Kidney (tissue), 14 donors: ENCODE measurements around the gene NRXN2. TPM values are rescaled to one million over a fixed set of nuclear protein-coding genes. Genes with fewer than 3 reads are reported as not detected.

Experiments used
- DNase-seq, 5 donors: peaks; one replicate each; pipeline ENCODE4 v3.0.0-alpha.2; 2013 to 2020
- FAIRE-seq: peaks from 2 replicates; lab custom pipeline; 2012; peaks lifted over from hg19 to GRCh38; lab: Jason Lieb, UNC
- H3K27ac ChIP-seq, 2 donors: one replicate each; pipeline ENCODE4 v1.7.0; 2013; ENCODE audit warnings: low read depth in 2 of 2, low read length in 2 of 2, inconsistent platforms in 1 of 2
- H3K27me3 ChIP-seq: one replicate; pipeline ENCODE4 v1.7.1; 2013; ENCODE audit warnings: low read length, inconsistent platforms; ENCODE audit not compliant: control insufficient read depth, insufficient read depth
- H3K36me3 ChIP-seq, 3 donors: one replicate each; pipeline versions ENCODE4 v1.7.0 to v1.7.1; 2013; ENCODE audit warnings: low read length in 3 of 3, control low read depth in 1 of 3, inconsistent platforms in 1 of 3; ENCODE audit not compliant: insufficient read depth in 3 of 3, control insufficient read depth in 2 of 3
- H3K4me1 ChIP-seq, 3 donors: one replicate each; pipeline versions ENCODE4 v1.7.0 to v1.7.1; 2013; ENCODE audit warnings: low read length in 3 of 3, inconsistent platforms in 1 of 3, low read depth in 1 of 3; ENCODE audit not compliant: control insufficient read depth in 2 of 3, insufficient read depth in 2 of 3
- H3K4me3 ChIP-seq, 3 donors: one replicate each; pipeline versions ENCODE4 v1.7.0 to v1.8.1; 2013; ENCODE audit warnings: low read length in 3 of 3, control low read depth in 1 of 3, inconsistent platforms in 1 of 3
- H3K9ac ChIP-seq, 3 donors: one replicate each; pipeline versions ENCODE4 v1.7.0 to v1.7.1; 2013; ENCODE audit warnings: low read length in 3 of 3, control low read depth in 1 of 3, inconsistent platforms in 1 of 3
- H3K9me3 ChIP-seq, 3 donors: one replicate each; pipeline versions ENCODE4 v1.7.0 to v1.7.1; 2013; ENCODE audit warnings: low read length in 3 of 3, control low read depth in 1 of 3, inconsistent platforms in 1 of 3; ENCODE audit not compliant: control insufficient read depth in 2 of 3, insufficient read depth in 1 of 3
- CTCF ChIP-seq: IDR thresholded peaks from 3 replicates; pipeline ENCODE4 v1.5.1; 2012; ENCODE audit warnings: mild to moderate bottlenecking, moderate library complexity, borderline replicate concordance; ENCODE audit not compliant: insufficient read depth; ENCODE audit errors: extremely low read depth
- intact Hi-C: fragments of 100-400 bp; cut with DNase I; formaldehyde crosslinking; loops from one replicate; pipeline ENCODE4 v1.11.1; 2022
- polyA plus RNA-seq: library from polyadenylated mRNA; stranded (reverse); fragments of 350-450 nt; fragmentation: Illumina TruSeq; extraction: RNeasy Lipid Tissue Mini Kit (QIAGEN cat#74804); gene quantifications from one replicate; pipeline ENCODE4 v1.2.3, GENCODE V29; 2014; ENCODE audit warnings: low read depth, low replicate concordance; ENCODE audit not compliant: insufficient read depth
- total RNA-seq: library from RNA; stranded (reverse); fragmentation: NEBNext Ultra II Directional; extraction: Animal tissue kit (Norgen Biotek cat#: 25700); gene quantifications from one replicate; pipeline ENCODE4 v1.2.1, GENCODE V29; 2021
- donor health status: control.
- donor health status: control.
- donor health status: control.
- donor health status: control.
- donor health status: control.
- donor health status: DM: yes; HTN: yes; CAD: no.
- donor health status: Normal renal cell carcinoma (clear cell type).

The NRXN2 gene
- total and polyA plus RNA-seq, 2 donors from 2014 or later: 13.3 to 22.0 TPM

DNA sequence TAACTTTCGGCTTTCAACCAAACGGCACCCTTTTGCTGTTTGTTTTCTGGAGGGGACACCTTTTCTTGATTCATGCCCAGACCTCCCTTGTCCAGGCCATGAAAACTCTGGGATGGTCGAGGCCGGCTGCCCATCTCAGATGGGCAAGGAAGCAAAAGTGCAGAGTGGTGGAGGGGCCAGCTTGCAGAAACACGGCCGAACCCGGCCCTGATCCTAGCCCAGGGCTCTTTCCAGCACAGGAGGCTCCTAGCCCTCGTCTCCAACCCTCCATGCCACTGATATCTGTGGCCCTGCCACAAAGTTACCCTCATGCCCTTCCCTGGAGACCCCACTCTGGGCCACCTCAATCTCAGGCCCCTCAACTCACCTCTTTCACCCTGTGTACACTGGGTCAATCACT is 150.9 kb downstream of the NRXN2 start:
- H3K36me3 ChIP-seq: no peaks in the 10 kb centered on the region
- H3K9me3 ChIP-seq: no peaks in the 10 kb centered on the region
- intact Hi-C loops: no loop called here
- no peaks in the 10 kb centered on the region for H3K27me3 ChIP-seq
- H3K4me3 ChIP-seq: no peak overlapping the region
- no peak overlapping the region for H3K9ac ChIP-seq
- FAIRE-seq (no peak), DNase-seq (no peak)
- H3K4me1 ChIP-seq: no peaks in the 10 kb centered on the region
- no peak overlapping the region for H3K27ac ChIP-seq
- no peak for TF ChIP-seq CTCF

DNA sequence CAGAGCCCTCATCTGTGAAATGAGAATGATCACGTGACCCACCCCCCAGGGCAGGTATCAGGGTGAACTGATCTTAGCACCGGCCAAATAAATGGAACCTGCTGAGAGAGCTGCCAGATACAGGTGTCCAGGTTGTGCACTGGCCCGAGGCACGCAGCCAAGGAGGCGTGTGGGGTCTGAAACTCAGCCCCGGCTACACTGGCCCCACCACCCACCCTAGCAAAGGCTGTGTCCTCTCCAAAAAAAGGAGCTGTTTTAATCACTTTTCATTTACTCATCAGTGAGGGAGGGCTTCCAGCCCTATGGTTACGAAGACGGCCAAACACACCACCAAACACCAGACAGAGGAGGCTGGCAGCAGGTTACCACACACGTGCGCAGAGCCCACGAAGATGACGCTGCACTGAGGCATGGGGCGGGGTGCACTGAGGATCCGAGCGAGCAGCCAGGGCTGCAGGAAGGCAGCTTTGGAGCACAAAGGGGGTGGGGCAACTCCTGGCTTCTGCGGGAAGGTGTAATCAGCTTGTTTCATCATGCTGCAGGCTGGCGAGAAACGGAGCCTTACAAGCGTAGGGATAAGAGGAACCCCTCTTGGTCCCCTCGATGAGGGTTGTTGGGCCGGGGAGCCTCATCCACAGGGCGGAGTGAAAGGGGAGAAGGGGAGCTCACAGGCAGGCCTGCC is 151.4 kb downstream of the NRXN2 start:
- FAIRE-seq: no peak
- Histone ChIP-seq H3K9ac (no peak overlapping the region), H3K36me3 (no peaks in the 10 kb centered on the region)

GRCh38 chr11:64571050-64571409 is 152.0 kb downstream of the NRXN2 start:
- H3K27ac ChIP-seq: no peak overlapping the region
- no peaks in the 10 kb centered on the region for H3K27me3 ChIP-seq
- intact Hi-C loops: no loop called here
- no peak for DNase-seq
- no peak overlapping the region for H3K9ac ChIP-seq
- H3K4me3 ChIP-seq: no peak overlapping the region
- FAIRE-seq: no peak
- H3K4me1 ChIP-seq: no peaks in the 10 kb centered on the region
- H3K36me3 ChIP-seq: no peaks in the 10 kb centered on the region
- no peaks in the 10 kb centered on the region for H3K9me3 ChIP-seq
- TF ChIP-seq CTCF: no peak

More for the DNA sequence above, 151.4 kb downstream of the NRXN2 start:
- DNase-seq: peak in 2 of 5 donors; percentile 41 to 48
- no peaks in the 10 kb centered on the region for H3K4me1 ChIP-seq
- no peak overlapping the region for H3K4me3 ChIP-seq
- no peaks in the 10 kb centered on the region for H3K27me3 ChIP-seq
- no peak for TF ChIP-seq CTCF
- intact Hi-C loops: no loop called here
- no peaks in the 10 kb centered on the region for H3K9me3 ChIP-seq
- H3K27ac ChIP-seq: no peak overlapping the region

- Histone ChIP-seq H3K9me3 (no peaks in the 10 kb centered on the region), H3K9ac (no peak overlapping the region), H3K36me3 (no peaks in the 10 kb centered on the region), H3K27me3 (no peaks in the 10 kb centered on the region), H3K4me3 (no peak overlapping the region), H3K27ac (no peak overlapping the region), H3K4me1 (no peaks in the 10 kb centered on the region)
- intact Hi-C loops: no loop called here
- FAIRE-seq (no peak), DNase-seq (no peak)
- no peak for TF ChIP-seq CTCF
Observed at GRCh38 chr11:64570341-64570740, 152.7 kb downstream of the NRXN2 start.
